NCI-H748 treated with DMSO at 0.1 percent for 48 hours (cell line): Measurements from ENCODE around the gene MPPED1.

Source experiments
- DNase-seq: peaks from one replicate; lab custom pipeline; 2025; lab: John Stamatoyannopoulos, UW

MPPED1 gene

GRCh38 chr22:43429426-43429825, 17.6 kb downstream of the MPPED1 start:
- no peak for DNase-seq

GRCh38 chr22:43431808-43432554, 20.2 kb downstream of the MPPED1 start:
- DNase-seq = no peak

- DNase-seq = no peak
These were observed 21.1 kb downstream of the MPPED1 start for GRCh38 chr22:43432883-43433415.

GRCh38 chr22:43433451-43434274, 21.8 kb downstream of the MPPED1 start:
- no peak for DNase-seq

- no peak for DNase-seq
These were observed 22.6 kb downstream of the MPPED1 start for GRCh38 chr22:43434275-43434927.

- DNase-seq = no peak
These were observed 23.1 kb downstream of the MPPED1 start for GRCh38 chr22:43434928-43435311.

GRCh38 chr22:43435851-43436811, 24.3 kb downstream of the MPPED1 start:
- peak; percentile 32 for DNase-seq

- DNase-seq = no peak
These were observed 25.1 kb downstream of the MPPED1 start for GRCh38 chr22:43436868-43437267.

GRCh38 chr22:43437871-43438475, 26.2 kb downstream of the MPPED1 start:
- DNase-seq = no peak

- no peak for DNase-seq
These were observed 27.0 kb downstream of the MPPED1 start for GRCh38 chr22:43438666-43439347.

GRCh38 chr22:43439368-43440103, 27.7 kb downstream of the MPPED1 start:
- no peak for DNase-seq

- no peak for DNase-seq
These were observed 28.2 kb downstream of the MPPED1 start for GRCh38 chr22:43440104-43440387.

- DNase-seq = no peak
These were observed 28.7 kb downstream of the MPPED1 start for GRCh38 chr22:43440556-43440955.

GRCh38 chr22:43441216-43441615, 29.4 kb downstream of the MPPED1 start:
- DNase-seq = no peak

- no peak for DNase-seq
These were observed 29.9 kb downstream of the MPPED1 start for GRCh38 chr22:43441751-43442150.

GRCh38 chr22:43442386-43443151, 30.8 kb downstream of the MPPED1 start:
- DNase-seq = no peak

- DNase-seq = no peak
These were observed 31.3 kb downstream of the MPPED1 start for GRCh38 chr22:43443152-43443471.

- no peak for DNase-seq
These were observed 34.4 kb downstream of the MPPED1 start for GRCh38 chr22:43446037-43446803.
